Motor neuron (in vitro differentiated cells): ENCODE measurements around the gene HSPA2. TPM values are rescaled to one million over a fixed set of nuclear protein-coding genes. Genes with fewer than 3 reads are reported as not detected.
A peak's percentile ranks its signal among the peaks of the same experiment; 100 is the strongest.
"Not testable (repeated sequence)": the region's sequence is repeated elsewhere in the genome, so short reads cannot be mapped to it uniquely, and the experiment has no call there.

Source experiments
- ATAC-seq, 8 experiments: fragments of 200-7000 bp; cut with Tn5 transposase; replicated peaks in 6 of 8; 2 replicates each; pipeline ENCODE4 v1.8.0; 2021; ENCODE audit warnings: mild to moderate bottlenecking in 8 of 8, moderate library complexity in 8 of 8
- H3K27ac ChIP-seq, 2 donors: fragments of 250-450 bp; sonication (Bioruptor Pico); 2 replicates each; pipeline ENCODE4 v1.9.0; 2021; ENCODE audit warnings: antibody characterized with exemption in 2 of 2, mild to moderate bottlenecking in 2 of 2, moderate library complexity in 1 of 2
- H3K4me1 ChIP-seq, 2 donors: fragments of 250-450 bp; sonication (Bioruptor Pico); replicated peaks in 1 of 2; 2 replicates each; pipeline ENCODE4 v1.6.1; 2021; ENCODE audit warnings: antibody characterized with exemption in 2 of 2, mild to moderate bottlenecking in 2 of 2, moderate library complexity in 1 of 2
- H3K4me3 ChIP-seq, 5 donors: fragments of 250-450 bp; sonication (Bioruptor Pico); 2 replicates each; pipeline ENCODE4 v1.9.0; 2021; ENCODE audit warnings: antibody characterized with exemption in 5 of 5, mild to moderate bottlenecking in 5 of 5, moderate library complexity in 4 of 5
- WGBS, 10 experiments: fragments of 450-650 bp; shearing (Covaris generic); methylation state at CpG; one replicate each; pipeline ENCODE4 v1.0.0; 2022; 5-methylcytosine and 5-hydroxymethylcytosine counted together
- in situ Hi-C, 9 experiments: fragments of 400-800 bp; cut with MboI; loops; one replicate each; pipeline ENCODE4 v1.15.0; 2021; ENCODE audit warnings: low sequenced_read_pairs in 9 of 9, low pct_unique_long_range_greater_than_20kb in 2 of 9; ENCODE audit not compliant: unreplicated experiment in 9 of 9
- total RNA-seq, 8 experiments: library from RNA; unstranded; fragments of 300-600 nt; gene quantifications; 2 replicates each; pipeline versions ENCODE4 v1.2.3 to v1.2.4, GENCODE V29; 2022

Gene HSPA2
- total RNA-seq, 8 experiments from 2014 or later, result 1.3 to 25.7 (median 5.7) TPM

DNA sequence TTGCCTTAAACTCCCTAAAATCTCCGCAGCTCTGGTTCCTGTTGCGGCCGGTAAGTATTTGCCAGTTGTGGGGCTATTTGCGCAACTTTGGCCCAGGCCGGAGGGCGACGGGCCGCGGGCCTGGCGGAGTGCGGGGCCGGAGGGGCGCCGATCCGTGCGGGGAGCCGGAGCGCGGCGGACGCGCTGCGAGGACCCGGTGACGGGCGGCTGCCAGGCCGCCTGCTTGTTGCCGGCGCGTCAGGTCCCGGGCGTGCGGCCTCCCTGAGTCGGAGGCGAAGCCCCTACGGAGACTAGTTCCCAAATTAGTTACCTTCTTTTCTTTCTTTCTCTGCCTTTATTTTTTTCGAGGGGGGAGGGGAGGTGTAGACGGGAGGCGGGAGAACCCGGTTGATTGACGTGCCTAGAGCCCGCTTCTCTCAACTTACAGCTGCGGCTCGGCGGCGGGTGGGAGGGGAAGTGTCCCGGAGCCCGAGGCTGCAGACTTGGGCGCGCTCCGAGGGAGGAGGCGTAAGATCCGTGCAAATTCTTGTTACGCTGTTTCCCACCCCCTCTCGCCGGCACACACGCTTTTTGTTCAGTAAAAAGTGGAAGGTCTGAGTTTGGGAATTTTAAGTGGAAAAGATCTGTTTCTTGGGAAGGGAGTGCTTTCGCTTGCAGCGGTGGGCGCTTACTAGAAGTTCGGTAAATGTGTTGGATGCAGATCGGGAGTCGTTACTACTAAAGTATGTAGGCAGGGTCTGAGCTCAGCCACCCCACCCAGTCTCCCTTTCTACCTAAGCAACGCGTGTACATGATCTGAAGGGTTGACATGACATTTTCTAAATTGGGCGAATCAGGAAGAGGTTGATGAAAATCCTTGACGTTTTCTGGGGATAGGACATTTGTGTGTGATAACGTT is 35.4 kb upstream of the HSPA2 start:
- peak; percentile 9 to 46 (median 26) for ATAC-seq
- peak overlapping the region; percentile 88 to 97 for H3K27ac ChIP-seq
- in situ Hi-C loops, result no loop called here
- 0 to 4% (median 0%) methylated on average over 4 to 6 of the region's 68 CpGs; no CpG with 5 or more reads in 2 of the 10 experiments for WGBS, 10 experiments
- peak overlapping the region; percentile 62 to 94 (median 71) for H3K4me3 ChIP-seq
- H3K4me1 ChIP-seq, result peaks cover 19 to 27% of the 10 kb centered on the region in 2 donors

- ATAC-seq, result no peak
- Histone ChIP-seq H3K27ac (no peak overlapping the region), H3K4me3 (no peak overlapping the region), H3K4me1 (peaks cover 16 to 25% of the 10 kb centered on the region in 2 donors)
- in situ Hi-C loops, result no loop called here
- WGBS, 10 experiments, result 10 to 93% (median 75%) methylated on average over 1 to 3 of the region's 3 CpGs; no CpG with 5 or more reads in 1 of the 10 experiments
Observed at GRCh38 chr14:64506721-64507120, 33.8 kb upstream of the HSPA2 start.

- H3K4me3 ChIP-seq, result no peak overlapping the region
- WGBS, 10 experiments, result 0 to 100% (median 78%) methylated on average over 1 to 4 of the region's 4 CpGs; no CpG with 5 or more reads in 1 of the 10 experiments
- no peak for ATAC-seq
- H3K4me1 ChIP-seq, result peaks cover 9 to 17% of the 10 kb centered on the region in 2 donors
- in situ Hi-C loops, result no loop called here
- H3K27ac ChIP-seq, result no peak overlapping the region
Observed at GRCh38 chr14:64507376-64508156, 33.0 kb upstream of the HSPA2 start.

DNA sequence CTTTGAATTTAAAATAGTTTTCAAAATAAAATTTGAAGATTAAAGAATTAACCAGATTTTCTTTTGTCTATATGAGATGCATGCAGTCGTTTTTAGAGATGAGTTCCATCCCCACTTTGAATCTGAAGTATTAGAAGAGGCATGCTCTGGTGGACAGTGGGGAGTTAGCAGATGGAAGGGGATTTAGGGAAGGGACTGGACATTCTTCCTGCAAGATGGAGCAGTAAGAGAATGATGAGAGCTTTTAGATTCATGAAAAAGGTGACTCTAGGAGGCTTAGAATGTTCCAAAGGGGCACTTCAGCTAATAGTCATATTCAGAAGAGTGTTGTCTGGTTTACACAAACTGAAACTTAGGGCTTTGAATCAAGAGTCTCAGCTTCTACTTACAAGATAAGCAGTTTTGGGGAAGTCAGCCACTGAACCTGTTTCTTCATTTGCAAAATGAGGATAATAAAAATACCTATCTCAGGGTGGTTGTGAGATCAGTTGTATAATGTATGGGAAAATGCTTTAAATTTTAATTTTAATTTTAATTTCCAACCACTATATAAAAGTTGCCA is 32.2 kb upstream of the HSPA2 start:
- in situ Hi-C loops, result no loop called here
- no peak overlapping the region for H3K27ac ChIP-seq
- peaks cover 9 to 16% of the 10 kb centered on the region in 2 donors for H3K4me1 ChIP-seq
- no peak for ATAC-seq
- no peak overlapping the region for H3K4me3 ChIP-seq
- 0 to 83% (median 30%) methylated on average over 1 of the region's 1 CpG; no CpG with 5 or more reads in 4 of the 10 experiments for WGBS, 10 experiments

DNA sequence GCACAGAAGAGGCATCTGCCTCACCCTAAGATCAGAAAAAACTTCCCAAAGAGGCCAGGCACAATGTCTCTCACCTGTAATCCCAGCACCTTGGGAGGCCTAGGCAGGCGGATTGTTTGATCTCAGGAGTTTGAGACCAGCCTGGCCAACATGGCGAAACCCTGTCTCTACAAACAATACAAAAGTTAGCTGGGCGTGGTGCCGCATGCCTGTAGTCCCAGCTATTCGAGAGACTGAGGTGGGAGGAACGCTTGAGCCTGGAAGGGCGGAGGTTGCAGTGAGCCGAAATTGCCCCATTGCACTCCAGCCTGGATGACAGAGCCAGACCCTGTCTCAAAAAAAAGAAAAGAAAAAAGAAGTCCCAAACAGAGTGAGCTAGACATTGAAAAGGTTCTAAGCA is 31.5 kb upstream of the HSPA2 start:
- Histone ChIP-seq H3K4me1 (peaks cover 9 to 16% of the 10 kb centered on the region in 2 donors), H3K27ac (no peak overlapping the region), H3K4me3 (no peak overlapping the region)
- in situ Hi-C loops, result no loop called here
- no peak for ATAC-seq
- 33 to 100% (median 86%) methylated on average over 1 to 6 of the region's 8 CpGs; no CpG with 5 or more reads in 2 of the 10 experiments for WGBS, 10 experiments

DNA sequence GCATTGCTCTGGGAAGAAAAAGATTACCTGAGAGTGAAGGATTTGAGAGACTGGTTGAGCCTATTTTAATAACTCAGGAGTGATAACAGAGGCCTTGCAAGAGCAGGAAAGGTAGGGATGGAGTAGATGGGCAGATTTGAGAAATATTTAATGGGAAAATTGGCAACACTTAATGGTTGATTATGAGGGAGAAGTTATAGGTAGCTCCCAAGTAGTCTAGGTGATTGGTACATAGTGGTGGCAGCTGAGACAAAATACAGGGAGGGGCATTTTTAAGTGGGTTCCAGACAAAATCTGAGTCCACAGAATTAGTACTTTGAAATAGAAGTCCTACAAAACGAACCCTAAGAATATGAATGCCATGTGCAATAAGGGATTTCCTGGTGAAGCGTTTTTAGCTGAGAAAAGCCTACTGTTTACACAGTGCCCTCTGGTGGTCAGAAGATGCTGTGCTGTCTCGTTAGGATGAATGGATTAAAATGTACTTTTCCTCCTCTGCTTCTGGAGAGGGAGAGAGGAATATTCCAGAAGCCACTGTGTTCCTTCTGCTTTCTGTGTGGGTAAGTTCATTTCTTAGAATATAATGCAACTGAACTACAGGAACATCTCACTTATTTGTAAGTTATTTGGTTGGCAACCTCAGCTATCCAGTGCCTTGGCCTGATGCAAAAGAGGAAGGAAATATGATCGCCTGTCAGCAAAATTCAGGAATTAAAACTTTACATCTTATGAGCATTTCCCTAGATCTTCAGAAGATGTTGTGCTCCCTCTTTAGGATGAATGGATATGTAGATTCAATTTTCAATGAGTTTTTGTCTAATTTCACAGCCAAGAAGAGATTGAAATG is 29.5 kb upstream of the HSPA2 start:
- WGBS, 10 experiments, result 0 to 43% (median 21%) methylated on average over 1 to 4 of the region's 4 CpGs; no CpG with 5 or more reads in 3 of the 10 experiments

GRCh38 chr14:64513271-64513670 is 27.3 kb upstream of the HSPA2 start:
- Histone ChIP-seq H3K4me1 (peaks cover 4 to 5% of the 10 kb centered on the region in 2 donors), H3K4me3 (no peak overlapping the region), H3K27ac (no peak overlapping the region)
- WGBS, 10 experiments, result 80 to 100% (median 88%) methylated on average over 1 to 2 of the region's 2 CpGs; no CpG with 5 or more reads in 1 of the 10 experiments
- in situ Hi-C loops, result no loop called here
- no peak for ATAC-seq

More for the DNA sequence above, 29.5 kb upstream of the HSPA2 start:
- Histone ChIP-seq H3K27ac (no peak overlapping the region), H3K4me1 (peaks cover 9 to 12% of the 10 kb centered on the region in 2 donors), H3K4me3 (no peak overlapping the region)
- in situ Hi-C loops, result no loop called here
- peak; percentile 44 to 77 (median 57) for ATAC-seq

DNA sequence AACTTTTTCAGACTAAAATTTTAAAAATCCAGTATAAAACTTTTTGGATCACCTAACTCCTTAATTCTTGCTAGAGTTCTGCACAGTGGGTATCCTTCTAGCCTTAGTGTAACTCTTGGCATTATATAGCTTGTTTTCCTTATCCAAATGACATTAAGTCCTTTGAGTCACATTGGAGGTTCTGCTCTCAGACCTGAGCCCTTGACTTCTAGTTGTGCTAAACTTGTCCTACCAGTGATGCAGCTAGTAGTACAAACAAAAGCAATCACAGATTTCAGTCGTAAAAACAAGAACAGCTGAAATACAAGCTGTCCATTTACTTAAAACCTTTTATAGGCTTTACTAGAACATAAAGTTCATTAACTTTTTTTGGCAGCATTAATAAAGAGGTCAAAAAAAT is 25.5 kb upstream of the HSPA2 start:
- Histone ChIP-seq H3K27ac (no peak overlapping the region), H3K4me1 (peaks cover 4 to 5% of the 10 kb centered on the region in 2 donors), H3K4me3 (no peak overlapping the region)
- ATAC-seq, result no peak
- WGBS, 10 experiments, result 20 to 100% (median 71%) methylated on average over 1 of the region's 1 CpG; no CpG with 5 or more reads in 1 of the 10 experiments
- in situ Hi-C loops, result no loop called here

DNA sequence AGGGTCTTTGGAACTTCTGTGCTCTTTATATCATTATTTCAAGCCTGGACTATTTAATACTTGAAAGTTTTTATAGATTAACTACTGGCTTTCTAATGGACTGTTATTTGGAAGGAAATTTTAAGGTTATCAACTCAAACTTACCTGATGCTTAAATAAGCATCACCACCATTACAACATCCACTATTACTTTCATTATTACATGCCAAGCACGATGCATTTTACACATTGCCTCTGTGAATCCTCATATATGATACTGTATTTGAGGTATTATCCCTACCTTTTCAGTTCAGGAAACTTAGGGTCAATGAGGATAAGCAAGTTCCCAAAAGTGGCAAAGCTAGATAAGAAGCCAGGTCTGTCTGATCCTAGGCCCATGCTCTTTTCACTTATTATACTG is 23.6 kb upstream of the HSPA2 start:
- 71 to 100% (median 100%) methylated on average over 1 of the region's 1 CpG; no CpG with 5 or more reads in 2 of the 10 experiments for WGBS, 10 experiments
- Histone ChIP-seq H3K27ac (no peak overlapping the region), H3K4me1 (no peaks in the 10 kb centered on the region), H3K4me3 (no peak overlapping the region)
- in situ Hi-C loops, result no loop called here
- no peak for ATAC-seq

DNA sequence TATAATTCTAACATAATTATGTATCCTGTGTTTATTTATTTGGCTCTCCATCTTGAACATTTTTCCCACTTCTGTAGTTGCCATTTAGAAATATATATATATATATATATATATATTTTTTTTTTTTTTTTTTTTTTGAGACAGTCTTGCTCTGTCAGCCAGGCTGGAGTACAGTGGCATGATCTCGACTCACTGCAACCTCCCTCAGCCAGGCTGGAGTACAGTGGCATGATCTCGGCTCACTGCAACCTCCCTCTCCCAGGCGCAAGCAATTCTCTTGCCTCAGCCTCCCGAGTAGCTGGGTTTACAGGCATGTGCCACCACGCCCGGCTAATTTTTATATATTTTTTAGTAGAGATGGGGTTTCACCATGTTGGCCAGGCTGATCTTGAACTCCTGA is 22.9 kb upstream of the HSPA2 start:
- H3K27ac ChIP-seq, ATAC-seq, H3K4me3 ChIP-seq, H3K4me1 ChIP-seq, in situ Hi-C loops: not testable (repeated sequence)
- WGBS, 10 experiments, result 80 to 100% (median 98%) methylated on average over 1 to 6 of the region's 6 CpGs; no CpG with 5 or more reads in 4 of the 10 experiments

DNA sequence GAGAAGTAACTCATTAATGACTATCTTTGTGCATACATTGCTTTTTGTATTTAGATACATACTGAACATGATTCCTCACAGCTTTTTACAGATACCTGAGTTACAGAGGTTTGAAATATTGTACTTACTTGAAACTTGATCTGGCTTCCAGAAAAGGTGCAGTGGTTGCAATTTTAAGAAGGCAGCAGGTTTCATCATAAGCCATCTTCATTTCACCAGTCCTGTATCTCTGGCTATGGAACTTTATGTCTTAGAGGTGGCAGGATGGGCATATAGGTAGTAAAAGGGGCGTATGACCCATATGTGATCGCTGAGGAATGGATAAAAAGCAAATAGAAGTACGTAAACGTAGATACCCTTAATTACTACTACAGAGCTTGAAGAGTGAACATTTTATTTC is 22.3 kb upstream of the HSPA2 start:
- in situ Hi-C loops, result no loop called here
- 66 to 100% (median 96%) methylated on average over 2 to 4 of the region's 4 CpGs; no CpG with 5 or more reads in 2 of the 10 experiments for whole genome bisulfite sequencing, 10 experiments
- Histone ChIP-seq H3K27ac (no peak overlapping the region), H3K4me3 (no peak overlapping the region), H3K4me1 (no peaks in the 10 kb centered on the region)
- no peak for ATAC-seq

- no peak for ATAC-seq
- in situ Hi-C loops, result no loop called here
- H3K4me3 ChIP-seq, result no peak overlapping the region
- 80 to 100% (median 95%) methylated on average over 1 to 4 of the region's 4 CpGs; no CpG with 5 or more reads in 1 of the 10 experiments for WGBS, 10 experiments
- no peaks in the 10 kb centered on the region for H3K4me1 ChIP-seq
- no peak overlapping the region for H3K27ac ChIP-seq
Observed at GRCh38 chr14:64520699-64521098, 19.8 kb upstream of the HSPA2 start.
